ENCODE data around the gene GZF1.

GZF1 gene

DNA sequence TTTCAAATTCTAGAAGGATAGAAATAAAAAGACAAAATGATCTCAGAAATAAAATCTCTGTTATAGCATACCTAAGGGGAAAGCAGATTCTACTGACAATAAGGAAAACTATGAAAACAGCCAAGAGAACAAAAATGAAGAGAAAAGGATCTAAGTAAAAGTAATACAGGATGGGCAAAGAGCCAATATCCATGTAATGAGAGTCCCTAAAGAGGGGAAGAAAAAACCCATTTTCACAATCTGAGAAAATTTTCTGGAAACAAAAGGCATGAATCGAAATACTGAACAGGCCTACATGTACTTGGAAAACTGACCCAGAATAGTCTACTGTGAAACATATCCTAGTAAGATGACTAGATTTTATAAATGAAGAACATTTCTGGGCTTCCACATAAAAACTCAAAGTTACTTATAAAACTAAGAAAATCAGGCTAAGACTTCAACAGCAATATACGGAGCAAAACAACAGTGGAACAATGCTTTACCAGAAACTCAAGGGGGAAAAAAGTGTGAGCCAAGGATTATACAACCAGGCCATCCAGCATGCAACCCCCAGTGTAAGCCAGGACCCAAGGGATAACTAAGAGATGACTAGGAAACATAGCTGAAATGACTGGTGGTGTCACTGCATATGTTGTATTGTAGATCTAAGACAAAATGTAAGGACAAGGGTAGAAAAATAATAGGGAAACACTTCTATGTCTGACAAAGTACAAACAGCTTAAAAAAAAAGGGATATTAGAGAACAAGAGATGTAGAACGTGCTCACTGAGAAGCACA, 49.1 kb downstream of the GZF1 start:
- no peak overlapping the region for H3K4me3 ChIP-seq (ENCODE audit: low read length)
- TF ChIP-seq, protein P1, sequence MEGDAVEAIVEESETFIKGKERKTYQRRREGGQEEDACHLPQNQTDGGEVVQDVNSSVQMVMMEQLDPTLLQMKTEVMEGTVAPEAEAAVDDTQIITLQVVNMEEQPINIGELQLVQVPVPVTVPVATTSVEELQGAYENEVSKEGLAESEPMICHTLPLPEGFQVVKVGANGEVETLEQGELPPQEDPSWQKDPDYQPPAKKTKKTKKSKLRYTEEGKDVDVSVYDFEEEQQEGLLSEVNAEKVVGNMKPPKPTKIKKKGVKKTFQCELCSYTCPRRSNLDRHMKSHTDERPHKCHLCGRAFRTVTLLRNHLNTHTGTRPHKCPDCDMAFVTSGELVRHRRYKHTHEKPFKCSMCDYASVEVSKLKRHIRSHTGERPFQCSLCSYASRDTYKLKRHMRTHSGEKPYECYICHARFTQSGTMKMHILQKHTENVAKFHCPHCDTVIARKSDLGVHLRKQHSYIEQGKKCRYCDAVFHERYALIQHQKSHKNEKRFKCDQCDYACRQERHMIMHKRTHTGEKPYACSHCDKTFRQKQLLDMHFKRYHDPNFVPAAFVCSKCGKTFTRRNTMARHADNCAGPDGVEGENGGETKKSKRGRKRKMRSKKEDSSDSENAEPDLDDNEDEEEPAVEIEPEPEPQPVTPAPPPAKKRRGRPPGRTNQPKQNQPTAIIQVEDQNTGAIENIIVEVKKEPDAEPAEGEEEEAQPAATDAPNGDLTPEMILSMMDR (IDR thresholded peaks at IDR 0.05; ENCODE audit: insufficient read depth, low read depth, low read length, missing control alignments) = no peak
- no peak for DNase-seq (ENCODE audit: low read depth)

DNA sequence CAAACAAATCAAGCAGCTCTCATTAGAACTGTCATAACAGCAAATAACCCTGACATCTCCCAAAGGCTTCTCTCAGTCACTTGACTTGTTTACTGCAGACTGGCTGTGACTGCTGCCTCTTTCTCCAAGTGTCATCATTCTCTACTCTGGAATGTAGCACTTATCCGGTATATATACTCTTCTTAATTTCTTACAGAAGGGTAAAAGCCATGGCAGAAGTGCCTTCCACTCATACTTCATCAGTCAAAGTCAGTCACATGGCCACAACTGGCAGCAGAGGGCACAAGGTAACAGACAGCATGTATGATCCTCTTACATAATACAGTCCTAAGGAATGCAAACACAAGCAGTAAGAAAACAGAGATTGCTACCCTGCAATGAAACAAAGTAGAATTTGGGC, 50.0 kb downstream of the GZF1 start:
- TF ChIP-seq, protein P1 (IDR thresholded peaks at IDR 0.05; ENCODE audit: insufficient read depth, low read depth, low read length, missing control alignments) = no peak
- no peak overlapping the region for H3K4me3 ChIP-seq (ENCODE audit: low read length)
- peak; percentile 29 for DNase-seq (ENCODE audit: low read depth)

DNA sequence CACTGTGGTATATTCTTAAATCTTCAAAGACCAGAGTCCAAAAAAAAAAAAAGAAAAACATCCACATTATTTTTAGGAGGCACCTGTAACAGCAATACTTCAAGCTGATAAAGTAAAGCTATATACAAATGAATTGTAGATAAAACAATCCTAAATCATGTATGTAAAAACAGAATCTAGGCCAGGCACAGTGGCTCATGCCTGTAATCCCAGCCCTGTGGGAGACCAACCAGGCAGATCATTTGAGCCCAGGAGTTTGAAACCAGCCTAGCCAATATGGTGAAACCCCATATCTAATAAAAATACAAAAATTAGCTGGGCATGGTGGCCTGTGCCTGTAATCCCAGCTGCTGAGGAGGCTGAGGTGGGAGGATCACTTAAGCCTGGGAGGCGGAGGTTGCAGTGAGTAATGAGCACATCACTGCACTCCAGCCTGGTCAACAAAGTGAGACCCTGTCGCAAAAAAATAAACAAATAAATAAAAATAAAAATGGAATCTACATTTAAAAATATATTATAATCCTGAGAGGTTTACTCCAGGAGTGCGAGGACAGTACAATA, 52.0 kb downstream of the GZF1 start:
- no peak overlapping the region for H3K4me3 ChIP-seq (ENCODE audit: low read length)
- TF ChIP-seq, protein P1 (IDR thresholded peaks at IDR 0.05; ENCODE audit: insufficient read depth, low read depth, low read length, missing control alignments) = no peak
- DNase-seq (ENCODE audit: low read depth) = no peak

DNA sequence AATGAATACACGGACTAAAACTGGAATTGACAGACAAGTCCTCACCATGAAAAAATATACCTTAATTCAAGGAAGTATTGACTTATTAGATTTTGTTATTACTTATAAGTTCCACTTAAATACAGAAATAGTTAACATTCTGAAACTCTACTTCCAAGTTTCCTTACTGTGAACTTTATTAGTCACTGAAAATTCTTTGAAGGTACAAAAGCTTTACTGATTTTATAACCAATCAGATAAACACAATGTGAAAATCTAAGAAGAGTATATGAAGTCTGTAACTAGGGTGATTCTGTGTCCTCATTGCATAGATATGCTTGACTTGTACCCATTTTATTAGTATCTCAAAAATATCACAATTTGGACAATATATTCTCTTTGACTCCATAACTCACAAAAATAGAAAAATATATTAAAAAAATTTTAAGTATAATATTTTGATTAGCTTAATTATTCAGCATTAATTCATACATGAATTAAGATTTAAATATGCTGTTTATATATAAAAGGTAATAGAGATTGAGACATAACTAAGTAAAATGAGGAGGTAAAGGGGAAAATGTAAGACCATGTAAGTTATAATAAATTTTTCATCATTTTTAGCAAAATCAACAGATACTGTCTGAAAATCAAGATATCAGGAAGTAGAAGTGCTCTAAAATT, 52.7 kb downstream of the GZF1 start:
- no peak overlapping the region for H3K4me3 ChIP-seq (ENCODE audit: low read length)
- TF ChIP-seq, protein P1 (IDR thresholded peaks at IDR 0.05; ENCODE audit: insufficient read depth, low read depth, low read length, missing control alignments) = no peak
- no peak for DNase-seq (ENCODE audit: low read depth)

DNA sequence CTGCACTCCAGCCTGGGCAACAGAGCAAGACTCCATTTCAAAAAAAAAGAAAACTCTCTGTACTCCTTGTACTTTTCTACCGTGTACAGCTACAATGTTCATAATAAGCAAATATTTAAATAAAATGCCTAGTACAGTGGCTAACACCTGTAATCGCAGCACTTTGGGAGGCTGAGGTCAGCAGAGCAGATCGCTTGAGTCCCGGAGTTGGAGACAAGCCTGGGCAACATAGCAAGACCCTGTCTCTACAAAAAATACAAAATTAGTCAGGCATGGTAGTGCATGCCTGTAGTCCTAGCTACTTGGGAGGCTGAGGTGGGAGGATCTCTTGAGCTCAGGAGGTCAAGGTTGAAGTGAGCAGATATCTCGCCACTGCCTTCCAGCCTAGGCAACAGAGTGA, 53.6 kb downstream of the GZF1 start:
- H3K4me3 ChIP-seq (ENCODE audit: low read length) = no peak overlapping the region
- TF ChIP-seq, protein P1 (IDR thresholded peaks at IDR 0.05; ENCODE audit: insufficient read depth, low read depth, low read length, missing control alignments) = no peak
- DNase-seq (ENCODE audit: low read depth) = no peak

DNA sequence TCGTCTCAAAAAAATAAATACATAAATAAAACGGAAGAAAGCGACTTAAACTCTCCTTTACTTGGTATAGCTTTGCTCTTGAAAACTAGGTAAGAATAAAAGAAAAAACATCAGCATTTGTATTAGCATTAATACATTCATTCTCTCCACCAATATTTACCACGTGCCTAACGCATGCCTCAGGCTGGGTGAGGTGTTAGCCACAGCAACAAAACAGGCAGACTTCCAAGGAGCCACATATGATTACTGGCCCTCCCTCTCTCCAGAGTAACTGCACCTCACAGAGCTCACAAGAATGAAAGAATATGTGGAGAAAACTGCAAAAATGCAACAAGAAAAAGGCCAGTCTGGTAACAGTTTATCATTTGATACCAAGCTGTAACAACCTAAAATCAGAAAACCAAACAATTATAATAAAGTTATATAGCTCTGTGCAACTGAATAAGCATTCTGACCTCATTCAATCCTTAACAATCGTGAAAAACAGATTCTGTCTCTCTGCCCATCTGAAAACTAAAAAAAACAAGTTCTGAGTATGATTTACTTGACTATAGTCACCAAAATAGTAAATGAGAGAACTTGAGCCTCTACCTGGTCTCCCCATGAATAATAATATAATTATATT, 54.1 kb downstream of the GZF1 start:
- TF ChIP-seq, protein P1 (IDR thresholded peaks at IDR 0.05; ENCODE audit: insufficient read depth, low read depth, low read length, missing control alignments) = no peak
- peak; percentile 70 for DNase-seq (ENCODE audit: low read depth)
- no peak overlapping the region for H3K4me3 ChIP-seq (ENCODE audit: low read length)

Measured in epithelial cell of esophagus (primary cell).